Mesendoderm (in vitro differentiated cells): ENCODE data around the gene RRP7A.
"Not testable (repeated sequence)": the region's sequence is repeated elsewhere in the genome, so short reads cannot be mapped to it uniquely, and the experiment has no call there.

ENCODE experiments used
- DNase-seq: peaks from one replicate; pipeline ENCODE4 v3.0.0; 2013
- H2AK5ac ChIP-seq: 2 replicates; pipeline ENCODE4 v1.6.1; 2013; ENCODE audit warnings: low read length, inconsistent platforms
- H2BK120ac ChIP-seq: 2 replicates; pipeline ENCODE4 v1.6.1; 2013; ENCODE audit warnings: low read depth, mild to moderate bottlenecking, low read length, moderate library complexity, mixed read lengths
- H2BK15ac ChIP-seq: replicated peaks from 2 replicates; pipeline ENCODE4 v1.6.1; 2013; ENCODE audit warnings: low read depth, mild to moderate bottlenecking, moderate library complexity
- H2BK5ac ChIP-seq: 2 replicates; pipeline ENCODE4 v1.6.1; 2013; ENCODE audit warnings: low read length, inconsistent platforms
- H3K18ac ChIP-seq: 2 replicates; pipeline ENCODE4 v1.6.1; 2013; ENCODE audit warnings: mild to moderate bottlenecking, low read length, mixed read lengths
- H3K23ac ChIP-seq: one replicate; pipeline ENCODE4 v1.6.1; 2013; ENCODE audit warnings: low read length
- H3K27ac ChIP-seq: 2 replicates; pipeline ENCODE4 v1.5.1; 2013; ENCODE audit warnings: low read depth, mild to moderate bottlenecking, inconsistent platforms, low read length, moderate library complexity
- H3K27me3 ChIP-seq: 2 replicates; pipeline ENCODE4 v1.6.1; 2013; ENCODE audit warnings: low read length, control low read depth, mild to moderate bottlenecking, inconsistent platforms; ENCODE audit not compliant: insufficient read depth, poor library complexity
- H3K36me3 ChIP-seq: 2 replicates; pipeline ENCODE4 v1.6.1; 2013; ENCODE audit warnings: low read length, inconsistent platforms; ENCODE audit not compliant: control insufficient read depth, insufficient read depth
- H3K4ac ChIP-seq: one replicate; pipeline ENCODE4 v1.6.1; 2013; ENCODE audit warnings: low read depth, mild to moderate bottlenecking, low read length, moderate library complexity
- H3K4me1 ChIP-seq: 2 replicates; pipeline ENCODE4 v1.6.1; 2013; ENCODE audit warnings: low read depth, low read length, inconsistent platforms; ENCODE audit not compliant: control insufficient read depth
- H3K4me2 ChIP-seq: 2 replicates; pipeline ENCODE4 v1.6.1; 2013; ENCODE audit warnings: low read length
- H3K4me3 ChIP-seq: 2 replicates; pipeline ENCODE4 v1.5.1; 2013; ENCODE audit warnings: mild to moderate bottlenecking, low read length
- H3K56ac ChIP-seq: one replicate; pipeline ENCODE4 v1.6.1; 2013; ENCODE audit warnings: low read length
- H3K79me1 ChIP-seq: 2 replicates; pipeline ENCODE4 v1.6.1; 2013; ENCODE audit warnings: low read length, inconsistent platforms
- H3K79me2 ChIP-seq: 2 replicates; pipeline ENCODE4 v1.6.1; 2013; ENCODE audit warnings: mild to moderate bottlenecking, low read length; ENCODE audit not compliant: control insufficient read depth, insufficient read depth
- H3K9ac ChIP-seq: 2 replicates; pipeline ENCODE4 v1.6.1; 2013; ENCODE audit warnings: low read length, inconsistent platforms
- H4K5ac ChIP-seq: one replicate; pipeline ENCODE4 v1.6.1; 2013; ENCODE audit warnings: low read length
- H4K8ac ChIP-seq: one replicate; pipeline ENCODE4 v1.6.1; 2013; ENCODE audit warnings: low read depth, mild to moderate bottlenecking, control low read depth, low read length, moderate library complexity
- WGBS: extraction: QIAGEN DNeasy Blood & Tissue Kit; methylation state at CpG from one replicate; pipeline ENCODE4 v1.1.7; 2013; ENCODE audit warnings: low lambda C conversion rate, missing lambda C conversion rate; ENCODE audit not compliant: insufficient coverage; ENCODE audit errors: extremely low coverage; 5-methylcytosine and 5-hydroxymethylcytosine counted together

Gene RRP7A

GRCh38 chr22:42508327-42508974, 11.1 kb downstream of the RRP7A start:
- H2BK5ac ChIP-seq, H3K27me3 ChIP-seq, H3K36me3 ChIP-seq, H3K4ac ChIP-seq, H3K9ac ChIP-seq, H2BK15ac ChIP-seq, H4K5ac ChIP-seq, H3K23ac ChIP-seq, H3K4me2 ChIP-seq, H2BK120ac ChIP-seq, H3K4me3 ChIP-seq, H3K79me2 ChIP-seq, H3K27ac ChIP-seq, H3K18ac ChIP-seq, H3K79me1 ChIP-seq, H4K8ac ChIP-seq, DNase-seq, H3K4me1 ChIP-seq, H2AK5ac ChIP-seq: not testable (repeated sequence)
- no CpG with 5 or more reads among the region's 11 CpGs for WGBS
- peak overlapping the region; percentile 49 for H3K56ac ChIP-seq

DNA sequence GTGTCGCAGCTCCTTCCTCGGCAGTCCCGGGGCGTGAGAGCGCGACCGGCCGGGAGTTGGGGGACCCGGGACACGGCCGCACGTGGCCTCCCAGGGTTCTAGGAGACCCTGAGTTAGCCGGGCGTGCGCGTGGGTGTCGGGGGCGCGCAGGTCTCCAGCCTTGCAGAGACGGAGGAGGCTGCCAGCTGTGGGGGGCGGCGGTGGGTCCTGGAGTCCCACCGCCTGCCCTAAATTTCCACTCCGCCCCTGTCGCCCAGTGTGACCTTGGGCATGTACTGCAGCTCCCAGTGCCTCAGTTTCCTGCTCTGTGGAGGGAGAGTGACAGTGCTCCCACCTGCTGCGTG, 18.8 kb downstream of the RRP7A start:
- Histone ChIP-seq H3K18ac (no peak overlapping the region), H2BK15ac (no peak overlapping the region), H2BK120ac (no peak overlapping the region), H3K27ac (no peak overlapping the region), H4K8ac (no peak overlapping the region), H3K23ac (no peak overlapping the region), H2BK5ac (no peak overlapping the region), H3K79me1 (no peaks in the 10 kb centered on the region), H3K4me1 (no peaks in the 10 kb centered on the region), H3K4ac (no peak overlapping the region), H3K56ac (peak overlapping the region; percentile 87), H3K79me2 (no peaks in the 10 kb centered on the region), H2AK5ac (no peak overlapping the region), H3K27me3 (no peaks in the 10 kb centered on the region), H4K5ac (no peak overlapping the region), H3K9ac (peak overlapping the region; percentile 58), H3K4me3 (no peak overlapping the region), H3K4me2 (peak overlapping the region; percentile 46), H3K36me3 (no peaks in the 10 kb centered on the region)
- DNase-seq = no peak
- WGBS = no CpG with 5 or more reads among the region's 26 CpGs

DNA sequence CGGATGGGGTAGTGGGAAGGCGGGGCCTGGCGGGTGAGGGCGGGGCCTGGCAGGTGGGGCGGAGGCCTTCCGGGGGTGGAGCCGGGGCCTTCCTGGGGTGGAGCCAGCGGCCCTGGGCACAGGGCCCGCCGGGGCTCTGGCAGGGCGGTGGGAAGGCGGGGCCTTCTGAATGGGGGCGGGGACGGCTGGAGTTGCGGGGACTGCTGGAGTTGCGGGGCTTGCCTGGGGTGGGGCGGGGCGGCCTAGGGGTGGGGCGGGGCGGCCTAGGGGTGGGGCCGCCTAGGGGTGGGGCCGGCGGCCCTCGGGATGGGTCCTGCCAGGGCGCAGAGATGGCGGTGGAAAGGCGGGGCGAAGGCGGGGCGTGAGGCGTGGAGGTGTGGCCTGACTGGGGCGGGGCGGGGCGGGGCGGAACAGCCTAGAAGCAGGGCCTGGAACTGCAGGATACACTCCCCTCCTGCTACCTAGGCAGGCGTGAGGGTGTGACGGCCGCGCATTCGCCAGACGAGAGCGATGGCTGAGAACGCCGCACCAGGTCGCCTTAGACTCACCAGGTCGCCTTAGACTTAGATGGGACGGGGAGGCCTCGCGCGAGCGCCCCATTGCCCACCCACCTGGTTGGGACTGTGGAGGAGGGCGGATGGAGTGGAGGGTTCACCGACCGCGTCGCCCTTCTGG, 19.3 kb downstream of the RRP7A start:
- H2AK5ac ChIP-seq = no peak overlapping the region
- H3K27me3 ChIP-seq = no peaks in the 10 kb centered on the region
- H3K79me2 ChIP-seq = no peaks in the 10 kb centered on the region
- H3K36me3 ChIP-seq = no peaks in the 10 kb centered on the region
- no peak overlapping the region for H2BK15ac ChIP-seq
- H4K5ac ChIP-seq = no peak overlapping the region
- H4K8ac ChIP-seq = no peak overlapping the region
- no peak overlapping the region for H2BK5ac ChIP-seq
- peak overlapping the region; percentile 58 for H3K9ac ChIP-seq
- H3K23ac ChIP-seq = no peak overlapping the region
- no peak overlapping the region for H3K27ac ChIP-seq
- no CpG with 5 or more reads among the region's 56 CpGs for WGBS
- H3K4ac ChIP-seq = no peak overlapping the region
- H3K18ac ChIP-seq = no peak overlapping the region
- H3K79me1 ChIP-seq = no peaks in the 10 kb centered on the region
- no peaks in the 10 kb centered on the region for H3K4me1 ChIP-seq
- H3K4me2 ChIP-seq = peak overlapping the region; percentile 46
- H3K56ac ChIP-seq = peak overlapping the region; percentile 87
- no peak overlapping the region for H3K4me3 ChIP-seq
- peak; percentile 91 for DNase-seq
- H2BK120ac ChIP-seq = no peak overlapping the region

GRCh38 chr22:42499773-42500160, 19.8 kb downstream of the RRP7A start:
- not testable (repeated sequence) for H3K36me3 ChIP-seq, H3K27ac ChIP-seq, H2BK120ac ChIP-seq, H3K79me2 ChIP-seq, H4K8ac ChIP-seq, H3K18ac ChIP-seq, DNase-seq, H3K9ac ChIP-seq, H2BK5ac ChIP-seq, H3K27me3 ChIP-seq, H2BK15ac ChIP-seq, H3K79me1 ChIP-seq, H3K4ac ChIP-seq, H4K5ac ChIP-seq, H3K23ac ChIP-seq, H3K56ac ChIP-seq, H3K4me3 ChIP-seq, H2AK5ac ChIP-seq, H3K4me1 ChIP-seq, H3K4me2 ChIP-seq
- WGBS = no CpG with 5 or more reads among the region's 15 CpGs

- not testable (repeated sequence) for DNase-seq
- WGBS = no CpG with 5 or more reads among the region's 10 CpGs
Observed at GRCh38 chr22:42495533-42496141, 24.0 kb downstream of the RRP7A start.

More at GRCh38 chr22:42495533-42496141, 24.0 kb downstream of the RRP7A start:
- H3K36me3 ChIP-seq, H2BK15ac ChIP-seq, H3K23ac ChIP-seq, H3K79me1 ChIP-seq, H4K5ac ChIP-seq, H2AK5ac ChIP-seq, H3K56ac ChIP-seq, H3K79me2 ChIP-seq, H3K18ac ChIP-seq, H4K8ac ChIP-seq, H2BK5ac ChIP-seq, H3K9ac ChIP-seq, H2BK120ac ChIP-seq, H3K4me1 ChIP-seq, H3K4me2 ChIP-seq, H3K4ac ChIP-seq, H3K4me3 ChIP-seq, H3K27me3 ChIP-seq, H3K27ac ChIP-seq: not testable (repeated sequence)
